ENCODE measurements around the gene DIAPH1.
A peak's percentile ranks its signal among the peaks of the same experiment; 100 is the strongest.

DIAPH1 gene

DNA sequence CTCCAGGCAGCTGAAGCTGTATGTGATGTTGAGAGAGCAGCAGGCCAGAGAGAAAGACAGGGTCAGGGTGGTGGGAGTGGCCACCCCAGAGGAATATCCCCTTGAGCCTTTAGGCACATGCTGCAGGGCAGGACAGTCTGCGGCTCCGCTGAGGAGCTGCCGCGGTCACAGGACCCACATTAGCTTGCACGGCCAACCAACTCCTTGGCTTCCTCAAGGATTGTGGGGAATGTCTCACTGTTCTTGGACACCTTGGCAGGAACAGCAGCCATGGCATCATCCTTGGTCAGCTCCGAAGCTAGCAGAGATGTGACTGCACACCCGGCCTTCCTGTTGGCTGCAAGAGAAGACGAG is 102.2 kb downstream of the DIAPH1 start:
- H3K4me1 Mint-ChIP-seq (ENCODE audit: low read depth): peaks cover 37% of the 10 kb centered on the region
- H3K27me3 Mint-ChIP-seq: no peaks in the 10 kb centered on the region
- H3K9me3 Mint-ChIP-seq (ENCODE audit: low read depth): no peaks in the 10 kb centered on the region
- H3K4me3 Mint-ChIP-seq: no peak overlapping the region
- peaks cover 5% of the 10 kb centered on the region for H3K36me3 Mint-ChIP-seq
- peak overlapping the region; percentile 28 for H3K27ac Mint-ChIP-seq

DNA sequence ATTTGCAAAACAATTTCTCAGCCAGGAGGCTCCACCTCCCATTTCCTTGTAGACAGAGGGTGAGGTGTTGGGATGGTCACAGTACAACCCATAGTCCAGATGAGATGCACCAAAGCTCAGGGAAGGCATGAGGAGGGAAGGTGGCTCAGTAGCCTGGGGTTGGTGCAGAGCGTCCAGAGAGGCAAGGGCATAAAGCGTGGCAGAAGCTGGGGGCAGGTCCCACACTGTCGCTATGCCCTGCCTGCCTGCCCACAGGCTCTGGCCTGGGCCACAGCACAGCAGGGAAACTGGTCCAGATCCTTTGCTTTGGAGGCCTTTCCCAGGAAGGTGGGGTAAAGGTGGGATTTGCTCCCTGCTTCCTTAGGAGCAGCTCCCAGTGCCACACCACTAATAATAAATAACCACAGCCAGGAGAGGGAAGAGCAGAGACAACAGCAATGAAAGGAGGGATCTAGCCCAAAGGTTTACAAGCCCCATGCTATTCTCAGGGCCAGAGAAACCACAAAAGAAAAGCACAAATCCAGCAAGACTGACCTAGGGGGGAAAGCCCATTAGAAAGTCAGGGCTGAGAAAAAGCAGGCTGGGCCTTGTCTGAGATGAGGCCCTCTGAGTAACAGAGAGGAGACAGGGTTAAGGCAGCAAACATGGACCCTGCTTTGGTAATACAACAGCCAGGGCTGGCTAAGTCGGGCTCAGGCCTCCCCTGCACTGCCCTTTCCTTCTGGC is 102.7 kb downstream of the DIAPH1 start:
- Mint-ChIP-seq H3K4me3 (no peak overlapping the region), H3K27ac (no peak overlapping the region), H3K36me3 (peaks cover 2% of the 10 kb centered on the region), H3K27me3 (no peaks in the 10 kb centered on the region), H3K9me3 (ENCODE audit: low read depth) (no peaks in the 10 kb centered on the region), H3K4me1 (ENCODE audit: low read depth) (peaks cover 32% of the 10 kb centered on the region)

GRCh38 chr5:141515141-141515540 is 103.7 kb downstream of the DIAPH1 start:
- Mint-ChIP-seq H3K9me3 (ENCODE audit: low read depth) (no peaks in the 10 kb centered on the region), H3K4me1 (ENCODE audit: low read depth) (peaks cover 29% of the 10 kb centered on the region), H3K36me3 (peaks cover 2% of the 10 kb centered on the region), H3K27ac (peak overlapping the region; percentile 41), H3K4me3 (peak overlapping the region; percentile 43), H3K27me3 (no peaks in the 10 kb centered on the region)

GRCh38 chr5:141514330-141515133 is 104.3 kb downstream of the DIAPH1 start:
- H3K9me3 Mint-ChIP-seq (ENCODE audit: low read depth): no peaks in the 10 kb centered on the region
- H3K4me3 Mint-ChIP-seq: peak overlapping the region; percentile 90
- peaks cover 26% of the 10 kb centered on the region for H3K4me1 Mint-ChIP-seq (ENCODE audit: low read depth)
- H3K27me3 Mint-ChIP-seq: no peaks in the 10 kb centered on the region
- peak overlapping the region; percentile 16 for H3K27ac Mint-ChIP-seq
- H3K36me3 Mint-ChIP-seq: peaks cover 2% of the 10 kb centered on the region

- H3K27ac Mint-ChIP-seq: peak overlapping the region; percentile 79
- H3K27me3 Mint-ChIP-seq: no peaks in the 10 kb centered on the region
- peaks cover 31% of the 10 kb centered on the region for H3K4me1 Mint-ChIP-seq (ENCODE audit: low read depth)
Measured at GRCh38 chr5:141513627-141514329, 105.0 kb downstream of the DIAPH1 start.

DNA sequence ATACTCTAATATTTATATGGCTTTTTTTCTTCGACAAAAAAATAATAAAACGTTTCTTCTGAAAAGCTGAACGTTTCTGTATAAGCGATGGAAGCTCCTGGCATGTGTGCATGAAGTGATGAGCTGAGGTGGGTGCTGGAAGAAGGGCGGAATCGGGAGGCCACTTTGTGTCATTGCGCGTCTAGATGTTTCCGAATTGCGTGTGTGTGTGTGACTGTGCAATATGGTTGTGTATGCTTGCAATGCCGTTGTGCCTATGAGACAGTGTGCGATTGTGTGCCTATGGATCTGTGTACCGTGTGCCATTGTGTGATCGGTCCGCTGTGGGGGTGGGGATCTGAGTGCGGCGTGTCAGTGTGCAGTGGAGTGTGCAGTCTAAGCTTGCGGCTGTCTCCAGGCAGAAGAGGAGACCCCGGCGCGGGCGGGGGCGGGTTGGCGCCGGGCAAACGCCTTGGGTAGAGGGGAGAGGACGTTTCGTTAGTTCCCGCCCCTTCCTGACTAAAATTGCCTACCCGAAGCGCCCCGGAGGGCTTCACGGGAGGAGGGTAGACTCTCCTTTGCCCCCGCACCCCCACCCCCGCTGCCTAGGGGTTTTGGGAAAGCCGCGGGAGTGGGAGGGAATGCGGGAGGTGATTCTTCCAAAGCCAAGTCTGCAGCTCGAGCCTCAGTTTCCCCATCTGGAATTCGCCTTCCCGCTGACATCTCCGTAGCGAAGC is 105.7 kb downstream of the DIAPH1 start:
- H3K4me1 Mint-ChIP-seq (ENCODE audit: low read depth): peaks cover 31% of the 10 kb centered on the region

More at GRCh38 chr5:141513627-141514329, 105.0 kb downstream of the DIAPH1 start:
- Mint-ChIP-seq H3K9me3 (ENCODE audit: low read depth) (no peaks in the 10 kb centered on the region), H3K4me3 (peak overlapping the region; percentile 90), H3K36me3 (peaks cover 2% of the 10 kb centered on the region)

GRCh38 chr5:141512390-141512910 is 106.3 kb downstream of the DIAPH1 start:
- Mint-ChIP-seq H3K36me3 (peaks cover 2% of the 10 kb centered on the region), H3K4me1 (ENCODE audit: low read depth) (peaks cover 31% of the 10 kb centered on the region), H3K27me3 (no peaks in the 10 kb centered on the region), H3K4me3 (peak overlapping the region; percentile 90), H3K9me3 (ENCODE audit: low read depth) (no peaks in the 10 kb centered on the region), H3K27ac (peak overlapping the region; percentile 80)

More for the DNA sequence above, 105.7 kb downstream of the DIAPH1 start:
- no peaks in the 10 kb centered on the region for H3K9me3 Mint-ChIP-seq (ENCODE audit: low read depth)
- peaks cover 2% of the 10 kb centered on the region for H3K36me3 Mint-ChIP-seq
- peak overlapping the region; percentile 90 for H3K4me3 Mint-ChIP-seq
- H3K27ac Mint-ChIP-seq: peak overlapping the region; percentile 80
- no peaks in the 10 kb centered on the region for H3K27me3 Mint-ChIP-seq

DNA sequence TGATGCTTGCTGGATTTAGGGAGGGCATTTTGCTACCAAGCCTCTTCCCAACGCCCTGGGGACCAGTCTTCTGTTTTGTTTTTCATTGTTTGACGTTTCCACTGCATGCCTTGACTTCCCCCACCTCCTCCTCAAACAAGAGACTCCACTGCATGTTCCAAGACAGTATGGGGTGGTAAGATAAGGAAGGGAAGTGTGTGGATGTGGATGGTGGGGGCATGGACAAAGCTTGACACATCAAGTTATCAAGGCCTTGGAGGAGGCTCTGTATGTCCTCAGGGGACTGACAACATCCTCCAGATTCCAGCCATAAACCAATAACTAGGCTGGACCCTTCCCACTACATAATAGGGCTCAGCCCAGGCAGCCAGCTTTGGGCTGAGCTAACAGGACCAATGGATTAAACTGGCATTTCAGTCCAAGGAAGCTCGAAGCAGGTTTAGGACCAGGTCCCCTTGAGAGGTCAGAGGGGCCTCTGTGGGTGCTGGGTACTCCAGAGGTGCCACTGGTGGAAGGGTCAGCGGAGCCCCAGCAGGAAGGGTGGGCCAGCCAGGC is 107.0 kb downstream of the DIAPH1 start:
- Mint-ChIP-seq H3K27me3 (no peaks in the 10 kb centered on the region), H3K4me3 (peak overlapping the region; percentile 66), H3K9me3 (ENCODE audit: low read depth) (no peaks in the 10 kb centered on the region), H3K36me3 (no peaks in the 10 kb centered on the region), H3K27ac (no peak overlapping the region), H3K4me1 (ENCODE audit: low read depth) (peaks cover 31% of the 10 kb centered on the region)

- Mint-ChIP-seq H3K27me3 (no peaks in the 10 kb centered on the region), H3K27ac (no peak overlapping the region), H3K4me1 (ENCODE audit: low read depth) (peaks cover 31% of the 10 kb centered on the region), H3K4me3 (peak overlapping the region; percentile 66), H3K36me3 (no peaks in the 10 kb centered on the region), H3K9me3 (ENCODE audit: low read depth) (no peaks in the 10 kb centered on the region)
Measured at GRCh38 chr5:141510850-141511601, 107.8 kb downstream of the DIAPH1 start.

DNA sequence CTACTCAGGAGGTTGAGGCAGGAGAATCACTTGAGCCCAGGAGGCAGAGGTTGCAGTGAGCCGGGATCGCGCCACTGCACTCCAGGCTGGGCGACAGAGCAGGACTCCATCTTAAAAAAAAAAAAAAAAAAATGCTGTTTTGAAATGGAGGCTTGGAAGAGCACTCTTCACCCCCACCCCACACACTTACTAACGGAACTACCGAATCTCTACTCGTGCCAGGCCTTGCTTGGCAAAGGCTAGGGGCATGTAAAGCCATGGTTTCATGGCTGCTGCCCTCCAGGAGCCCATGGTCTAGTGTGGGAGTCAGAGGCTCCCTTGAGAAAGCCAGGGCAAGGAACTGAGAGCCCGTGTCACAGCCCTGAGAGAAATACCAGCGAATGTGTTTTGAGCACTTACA is 108.6 kb downstream of the DIAPH1 start:
- Mint-ChIP-seq H3K36me3 (no peaks in the 10 kb centered on the region), H3K27me3 (no peaks in the 10 kb centered on the region), H3K4me3 (no peak overlapping the region), H3K27ac (no peak overlapping the region), H3K9me3 (ENCODE audit: low read depth) (no peaks in the 10 kb centered on the region), H3K4me1 (ENCODE audit: low read depth) (peaks cover 29% of the 10 kb centered on the region)

DNA sequence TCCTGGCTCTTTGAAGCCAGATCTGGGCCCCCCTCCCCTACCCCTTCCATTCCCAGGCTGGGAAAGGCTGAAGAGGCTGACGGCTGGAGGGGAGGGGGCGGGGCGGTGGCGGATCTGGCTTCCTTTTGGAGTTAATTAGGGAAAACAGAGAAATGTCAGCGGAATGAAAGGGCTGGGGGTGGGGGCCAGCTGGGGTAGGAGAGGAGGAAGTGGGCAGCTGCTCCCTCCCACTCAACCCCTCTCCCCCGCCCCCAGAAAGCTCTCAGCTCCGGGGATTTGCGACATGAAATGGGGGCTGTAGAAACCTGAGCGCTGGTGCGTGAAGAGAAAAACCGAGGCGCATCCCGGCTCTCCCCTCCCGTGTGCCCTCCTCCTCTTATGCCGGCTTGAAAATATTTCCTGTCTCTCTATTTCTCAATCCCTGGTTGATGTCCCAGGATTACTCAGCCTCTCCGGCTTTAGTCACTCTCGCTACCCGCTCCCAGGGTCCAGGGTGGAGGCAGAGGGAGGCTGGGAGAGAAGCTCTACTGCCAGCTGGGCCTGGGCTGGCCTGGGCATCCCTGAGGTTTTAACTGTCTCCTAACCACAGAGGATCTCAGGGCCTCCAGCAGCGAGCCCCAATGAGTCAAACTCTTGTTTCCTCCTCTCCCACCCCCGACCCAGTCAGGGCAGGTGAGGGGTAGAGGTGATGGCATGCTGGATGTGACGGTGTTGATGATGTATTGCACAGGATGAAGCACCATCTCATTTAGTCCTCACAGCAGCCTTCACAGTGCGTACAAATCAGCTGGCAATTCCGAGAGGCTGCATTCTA is 109.8 kb downstream of the DIAPH1 start:
- no peaks in the 10 kb centered on the region for H3K27me3 Mint-ChIP-seq
- peaks cover 18% of the 10 kb centered on the region for H3K4me1 Mint-ChIP-seq (ENCODE audit: low read depth)
- H3K4me3 Mint-ChIP-seq: peak overlapping the region; percentile 35
- H3K27ac Mint-ChIP-seq: no peak overlapping the region
- H3K9me3 Mint-ChIP-seq (ENCODE audit: low read depth): no peaks in the 10 kb centered on the region
- H3K36me3 Mint-ChIP-seq: no peaks in the 10 kb centered on the region

DNA sequence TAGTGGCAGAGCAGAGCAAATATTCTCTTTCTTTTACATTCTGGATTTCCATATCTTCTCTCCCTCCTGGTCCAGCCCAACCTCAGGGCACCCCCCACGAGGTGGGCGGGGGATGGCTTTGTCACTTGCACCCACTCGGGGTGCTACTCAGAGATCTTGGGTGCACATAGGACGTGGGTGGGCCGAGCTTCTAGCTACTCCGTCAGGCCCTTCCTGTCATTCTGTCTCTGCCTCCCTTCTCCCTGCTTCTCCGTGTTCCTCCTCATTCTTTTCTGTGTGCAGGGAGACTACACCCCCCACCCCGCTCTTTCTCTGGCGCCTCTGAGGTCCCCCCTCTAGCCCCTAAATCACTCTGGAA is 110.4 kb downstream of the DIAPH1 start:
- Mint-ChIP-seq H3K27ac (no peak overlapping the region), H3K9me3 (ENCODE audit: low read depth) (no peaks in the 10 kb centered on the region)

More for the DNA sequence above, 110.4 kb downstream of the DIAPH1 start:
- Mint-ChIP-seq H3K4me3 (no peak overlapping the region), H3K36me3 (no peaks in the 10 kb centered on the region), H3K4me1 (ENCODE audit: low read depth) (peaks cover 13% of the 10 kb centered on the region), H3K27me3 (no peaks in the 10 kb centered on the region)
